Measurements from ENCODE around the gene PLA2G5. TPM values are rescaled to one million over a fixed set of nuclear protein-coding genes. Genes with fewer than 3 reads are reported as not detected.
A peak's percentile ranks its signal among the peaks of the same experiment; 100 is the strongest.

The PLA2G5 gene
- total and polyA plus RNA-seq, 9 of the 15 experiments (the other 6 are each of a cell fraction or from before 2014, with no cell fraction given): not detected

DNA sequence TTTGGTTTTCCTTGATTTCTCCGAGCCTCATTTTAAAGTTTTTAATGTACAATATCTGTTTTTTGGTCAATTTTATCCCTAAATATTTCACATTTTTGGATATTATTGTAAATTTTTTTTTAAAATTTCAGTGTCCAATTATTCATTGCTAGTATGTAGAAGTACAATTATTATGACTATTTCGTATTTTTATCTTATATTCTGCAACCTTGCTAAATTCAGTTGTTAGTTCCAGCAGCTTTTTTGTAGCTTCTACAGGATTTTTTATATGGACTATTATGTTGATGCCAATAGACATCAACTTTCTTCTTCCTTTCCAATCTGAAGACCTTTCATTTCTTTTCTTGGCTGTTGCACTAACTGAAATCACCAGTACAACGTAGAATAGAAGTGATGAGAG is 65.0 kb downstream of the PLA2G5 start:
- H4K20me1 ChIP-seq (replicated peaks; ENCODE audit: control insufficient read depth, insufficient read depth, low read length): no peaks in the 10 kb centered on the region

More for the DNA sequence above, 65.0 kb downstream of the PLA2G5 start:
- in situ Hi-C loops (cut with MboI) (no loop called here), intact Hi-C loops (cut with micrococcal nuclease) (no loop called here)
- no peak for DNase-seq (ENCODE audit: extremely low read depth in 1 of 4, low spot score in 3 of 4)
- no peak for FAIRE-seq
- ChIA-PET CTCF (ENCODE audit: low intra/inter-chr PET ratio) (no interaction called here), POLR2A (no interaction called here)
- peaks cover 0 to 30% of the 10 kb centered on the region in 2 experiments; a peak in 2 of 5 replicates for H3K27me3 ChIP-seq (ENCODE audit: control insufficient read depth in 2 of 2, insufficient read depth in 2 of 2, low read length in 2 of 2)
- no peak overlapping the region for H3K9ac ChIP-seq (ENCODE audit: insufficient read depth in 1 of 2, low read depth in 2 of 2, low read length in 2 of 2)
- no peak overlapping the region for H3K4me2 ChIP-seq (ENCODE audit: insufficient read depth, low read length)
- no peak overlapping the region for H3K4me3 ChIP-seq
- H3K36me3 ChIP-seq (ENCODE audit: control insufficient read depth, insufficient read depth, low read length): no peaks in the 10 kb centered on the region
- TF ChIP-seq PHF20 (IDR thresholded peaks at IDR 0.05; ENCODE audit: partially characterized antibody): no peak
- TF ChIP-seq ZNF239 (CRISPR knock-in tag; IDR thresholded peaks at IDR 0.05): no peak
- TF ChIP-seq, protein P1, sequence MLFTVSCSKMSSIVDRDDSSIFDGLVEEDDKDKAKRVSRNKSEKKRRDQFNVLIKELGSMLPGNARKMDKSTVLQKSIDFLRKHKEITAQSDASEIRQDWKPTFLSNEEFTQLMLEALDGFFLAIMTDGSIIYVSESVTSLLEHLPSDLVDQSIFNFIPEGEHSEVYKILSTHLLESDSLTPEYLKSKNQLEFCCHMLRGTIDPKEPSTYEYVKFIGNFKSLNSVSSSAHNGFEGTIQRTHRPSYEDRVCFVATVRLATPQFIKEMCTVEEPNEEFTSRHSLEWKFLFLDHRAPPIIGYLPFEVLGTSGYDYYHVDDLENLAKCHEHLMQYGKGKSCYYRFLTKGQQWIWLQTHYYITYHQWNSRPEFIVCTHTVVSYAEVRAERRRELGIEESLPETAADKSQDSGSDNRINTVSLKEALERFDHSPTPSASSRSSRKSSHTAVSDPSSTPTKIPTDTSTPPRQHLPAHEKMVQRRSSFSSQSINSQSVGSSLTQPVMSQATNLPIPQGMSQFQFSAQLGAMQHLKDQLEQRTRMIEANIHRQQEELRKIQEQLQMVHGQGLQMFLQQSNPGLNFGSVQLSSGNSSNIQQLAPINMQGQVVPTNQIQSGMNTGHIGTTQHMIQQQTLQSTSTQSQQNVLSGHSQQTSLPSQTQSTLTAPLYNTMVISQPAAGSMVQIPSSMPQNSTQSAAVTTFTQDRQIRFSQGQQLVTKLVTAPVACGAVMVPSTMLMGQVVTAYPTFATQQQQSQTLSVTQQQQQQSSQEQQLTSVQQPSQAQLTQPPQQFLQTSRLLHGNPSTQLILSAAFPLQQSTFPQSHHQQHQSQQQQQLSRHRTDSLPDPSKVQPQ (CRISPR knock-in tag; IDR thresholded peaks at IDR 0.05; ENCODE audit: borderline replicate concordance): no peak
- no peak for TF ChIP-seq RBM39 (optimal IDR thresholded peaks at IDR 0.05; ENCODE audit: low read depth, low read length)
- TF ChIP-seq MEF2D (tag; conservative IDR thresholded peaks at IDR 0.05; ENCODE audit: low read depth): no peak
- no peak for TF ChIP-seq CSDE1 (IDR thresholded peaks at IDR 0.05)
- peak; percentile 25; the same call in 1 of the 2 replicates for TF ChIP-seq MAFG (tag; conservative IDR thresholded peaks at IDR 0.05)
- TF ChIP-seq C11orf30 (IDR thresholded peaks at IDR 0.05; ENCODE audit: low read depth): peak; percentile 54; the same call in 1 of the 2 replicates
- TF ChIP-seq, protein P2, sequence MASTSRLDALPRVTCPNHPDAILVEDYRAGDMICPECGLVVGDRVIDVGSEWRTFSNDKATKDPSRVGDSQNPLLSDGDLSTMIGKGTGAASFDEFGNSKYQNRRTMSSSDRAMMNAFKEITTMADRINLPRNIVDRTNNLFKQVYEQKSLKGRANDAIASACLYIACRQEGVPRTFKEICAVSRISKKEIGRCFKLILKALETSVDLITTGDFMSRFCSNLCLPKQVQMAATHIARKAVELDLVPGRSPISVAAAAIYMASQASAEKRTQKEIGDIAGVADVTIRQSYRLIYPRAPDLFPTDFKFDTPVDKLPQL (IDR thresholded peaks at IDR 0.05; ENCODE audit: extremely low read depth, insufficient read length): no peak
- no peak for TF ChIP-seq OTX1 (CRISPR knock-in tag; IDR thresholded peaks at IDR 0.05)
- TF ChIP-seq U2AF1 (optimal IDR thresholded peaks at IDR 0.05; ENCODE audit: low read depth, low read length): no peak
- no peak for TF ChIP-seq NONO (IDR thresholded peaks at IDR 0.05; ENCODE audit: low read depth in 2 of 2, low read length in 1 of 2)
- no peak for TF ChIP-seq CBX1 (IDR thresholded peaks at IDR 0.05; ENCODE audit: low read depth)
- TF ChIP-seq ZNF316 (IDR thresholded peaks at IDR 0.05): peak; percentile 53
- no TSS peak for BruUV-seq (replicated peaks)
- no peak for ATAC-seq
- no peaks in the 10 kb centered on the region for H3K79me2 ChIP-seq (ENCODE audit: control insufficient read depth, insufficient read depth, low read length)
- H3K4me1 ChIP-seq (replicated peaks in 1 of 2; ENCODE audit: control insufficient read depth in 2 of 2, insufficient read depth in 2 of 2, low read length in 2 of 2): no peaks in the 10 kb centered on the region
- H3K9me1 ChIP-seq (ENCODE audit: control insufficient read depth, insufficient read depth, low read length): no peaks in the 10 kb centered on the region
- H3K9me3 ChIP-seq (replicated peaks; ENCODE audit: control insufficient read depth, insufficient read depth, low read depth, low read length): no peaks in the 10 kb centered on the region
- 2% methylated on average over 3 of the region's 3 CpGs for WGBS (ENCODE audit: insufficient coverage, low coverage, missing lambda C conversion rate)
- H3K27ac ChIP-seq (ENCODE audit: extremely low read depth, low read depth, low read length): no peak overlapping the region
- H2AFZ ChIP-seq (ENCODE audit: low read depth, low read length): no peak overlapping the region

All from K562 (cell line).